Transverse colon (tissue), 4 donors: ENCODE results near the gene ELP5. TPM values are rescaled to one million over a fixed set of nuclear protein-coding genes. Genes with fewer than 3 reads are reported as not detected.

ENCODE experiments used
- DNase-seq: peaks from one replicate; pipeline ENCODE4 v3.0.0-alpha.2; 2019
- H3K27ac ChIP-seq, 4 donors: fragments of 200-600 bp; sonication (generic); 2 replicates each; pipeline ENCODE4 v1.5.1; 2016 to 2018; ENCODE audit warnings: inconsistent platforms in 4 of 4
- H3K27me3 ChIP-seq: fragments of 200-600 bp; sonication (generic); 2 replicates; pipeline ENCODE4 v1.5.1; 2017; ENCODE audit warnings: inconsistent platforms
- H3K36me3 ChIP-seq, 4 donors: fragments of 200-600 bp; sonication (generic); 2 replicates each; pipeline ENCODE4 v1.5.1; 2017 to 2019; ENCODE audit warnings: inconsistent platforms in 4 of 4
- H3K4me1 ChIP-seq, 4 donors: fragments of 200-600 bp; sonication (generic); 2 replicates each; pipeline ENCODE4 v1.5.1; 2017 to 2020; ENCODE audit warnings: inconsistent platforms in 4 of 4
- H3K4me3 ChIP-seq, 4 donors: fragments of 200-600 bp; sonication (generic); 1 replicate in 1 of 4; 2 replicates in 3 of 4; pipeline versions ENCODE4 v1.5.1 to v1.6.1; 2017 to 2019; ENCODE audit warnings: inconsistent platforms in 4 of 4
- H3K9me3 ChIP-seq, 2 donors: fragments of 200-600 bp; sonication (generic); 2 replicates each; pipeline ENCODE4 v1.5.1; 2017 to 2019; ENCODE audit warnings: inconsistent platforms in 2 of 2
- CTCF ChIP-seq, 5 experiments: fragments of 200-600 bp in 3 of 5; fragments of 450-650 bp in 2 of 5; sonication (generic) in 3 of 5; IDR thresholded peaks; 1 replicate in 2 of 5; 2 replicates in 3 of 5; pipeline ENCODE4 v1.5.1; 2016 to 2017; ENCODE audit warnings: antibody characterized with exemption in 5 of 5, inconsistent platforms in 3 of 5, mild to moderate bottlenecking in 2 of 5, moderate library complexity in 1 of 5
- EP300 ChIP-seq: sonication (generic); formaldehyde crosslinking; IDR thresholded peaks from one replicate; pipeline ENCODE4 v1.6.1; 2017; ENCODE audit warnings: antibody characterized with exemption, low read depth
- POLR2A ChIP-seq: fragments of 450-650 bp; IDR thresholded peaks from one replicate; pipeline ENCODE4 v1.6.1; 2016; ENCODE audit warnings: antibody characterized with exemption, mild to moderate bottlenecking, moderate library complexity
- POLR2AphosphoS5 ChIP-seq, 3 donors: sonication (generic); formaldehyde crosslinking; IDR thresholded peaks; one replicate each; pipeline ENCODE4 v1.6.1; 2016; ENCODE audit warnings: antibody characterized with exemption in 3 of 3
- WGBS, 2 donors: methylation state at CpG; one replicate each; pipeline ENCODE4 v1.1.5; 2018; ENCODE audit warnings: low coverage in 1 of 2; 5-methylcytosine and 5-hydroxymethylcytosine counted together
- in situ Hi-C, 4 donors: fragments of 200-750 bp; cut with MboI; loops; one replicate each; pipeline versions ENCODE4 v1.15.0 to v1.15.1; 2017; ENCODE audit warnings: low sequenced_read_pairs in 3 of 4, low pct_ligation_motif_present in 1 of 4, low pct_unique_long_range_greater_than_20kb in 1 of 4
- intact Hi-C: fragments of 100-400 bp; cut with DNase I; formaldehyde crosslinking; loops from one replicate; pipeline ENCODE4 v1.15.1; 2023; ENCODE audit warnings: low total_unique reads
- total RNA-seq, 4 donors: library from RNA; depleted of rRNA; stranded (reverse); fragments of >200 nt; gene quantifications; one replicate each; pipeline ENCODE4 v1.1.0, GENCODE V29; 2016

Gene ELP5
- total RNA-seq, 4 donors from 2014 or later: 4.9 to 36.2 (median 30.3) TPM

GRCh38 chr17:7215136-7215638, 36.8 kb upstream of the ELP5 start:
- H3K9me3 ChIP-seq: no peaks in the 10 kb centered on the region
- H3K4me1 ChIP-seq: peaks cover 26 to 57% (median 51%) of the 10 kb centered on the region in 4 donors
- peak overlapping the region; percentile 79 to 100 (median 92) for H3K27ac ChIP-seq
- peak overlapping the region in 2 of 4 donors; percentile 33 to 59 for H3K4me3 ChIP-seq
- intact Hi-C loops (no loop called here), in situ Hi-C loops (loop anchor here in 1 of 4 donors (10.0 kb wide), 1 partner anchor 170 kb away; the partner anchor contains the start of gene SLC16A11)
- TF ChIP-seq POLR2A (no peak), EP300 (no peak), POLR2AphosphoS5 (IDR thresholded peaks at IDR 0.05) (no peak), CTCF (IDR thresholded peaks at IDR 0.05) (no peak)
- 40 to 60% methylated on average over 1 to 9 of the region's 9 CpGs for WGBS, 2 donors
- H3K36me3 ChIP-seq: no peaks in the 10 kb centered on the region
- H3K27me3 ChIP-seq: no peaks in the 10 kb centered on the region
- no peak for DNase-seq

DNA sequence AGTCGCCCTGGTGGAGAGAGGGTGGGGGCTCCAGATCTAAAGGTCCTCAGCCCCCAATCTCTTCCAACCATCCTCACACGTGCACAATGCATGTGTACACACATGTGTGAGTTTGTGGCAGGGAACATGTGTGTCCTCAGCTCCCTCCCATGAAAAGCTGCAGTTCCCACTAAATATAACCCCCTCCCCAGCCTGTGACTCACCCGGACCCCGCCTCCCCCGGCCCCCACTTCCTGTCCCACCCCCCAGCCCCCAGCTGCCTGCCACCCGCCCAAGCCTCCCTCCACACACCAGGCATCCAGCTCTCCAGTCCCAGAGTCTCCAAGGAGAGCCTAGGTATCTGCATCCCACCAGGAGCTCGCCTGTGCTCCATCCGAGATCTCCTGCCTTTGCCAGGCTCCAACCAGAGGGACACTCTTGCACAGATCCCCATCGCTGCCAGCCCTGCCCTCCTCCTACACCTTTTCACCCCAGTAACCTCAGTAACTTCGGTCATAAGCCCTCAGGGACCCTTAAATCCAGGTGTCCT, 36.3 kb upstream of the ELP5 start:
- 23% methylated on average over 10 of the region's 10 CpGs; no CpG with 5 or more reads in 1 of the 2 donors for WGBS, 2 donors
- TF ChIP-seq CTCF (IDR thresholded peaks at IDR 0.05) (no peak), POLR2A (no peak), POLR2AphosphoS5 (IDR thresholded peaks at IDR 0.05) (no peak), EP300 (no peak)
- Histone ChIP-seq H3K4me1 (peaks cover 27 to 63% (median 56%) of the 10 kb centered on the region in 4 donors), H3K36me3 (no peaks in the 10 kb centered on the region), H3K4me3 (no peak overlapping the region), H3K27me3 (no peaks in the 10 kb centered on the region), H3K9me3 (no peaks in the 10 kb centered on the region), H3K27ac (peak overlapping the region; percentile 79 to 100 (median 92))
- intact Hi-C loops (no loop called here), in situ Hi-C loops (loop anchor here in 1 of 4 donors (10.0 kb wide), 1 partner anchor 171 kb away; the partner anchor contains the start of gene SLC16A11)
- DNase-seq: no peak

GRCh38 chr17:7216242-7217112, 35.5 kb upstream of the ELP5 start:
- no peak for DNase-seq
- Histone ChIP-seq H3K4me3 (peak overlapping the region; percentile 34 to 48 (median 36)), H3K27me3 (no peaks in the 10 kb centered on the region), H3K36me3 (no peaks in the 10 kb centered on the region), H3K9me3 (no peaks in the 10 kb centered on the region), H3K4me1 (peaks cover 34 to 70% (median 62%) of the 10 kb centered on the region in 4 donors), H3K27ac (peak overlapping the region; percentile 79 to 100 (median 92))
- WGBS, 2 donors: 40 to 44% methylated on average over 2 to 7 of the region's 7 CpGs
- TF ChIP-seq EP300 (no peak), POLR2A (no peak), CTCF (IDR thresholded peaks at IDR 0.05) (no peak), POLR2AphosphoS5 (IDR thresholded peaks at IDR 0.05) (no peak)
- intact Hi-C loops: no loop called here
- in situ Hi-C loops: loop anchor here in 1 of 4 donors (10.0 kb wide), 1 partner anchor 172 kb away; the partner anchor contains the start of gene SLC16A11
